ENCODE results near the gene NKAIN4.

NKAIN4 gene

GRCh38 chr20:63289311-63290135 is 35.3 kb upstream of the NKAIN4 start:
- WGBS, 2 experiments, result 94 to 95% methylated on average over 25 of the region's 25 CpGs
- Histone ChIP-seq H3K9me3 (ENCODE audit: control insufficient read depth, low read length) (no peaks in the 10 kb centered on the region), H3K4me1 (ENCODE audit: control insufficient read depth, insufficient read depth, low read length) (no peaks in the 10 kb centered on the region), H3K27me3 (ENCODE audit: control insufficient read depth, insufficient read depth, low read length, poor library complexity, severe bottlenecking) (no peaks in the 10 kb centered on the region), H3K27ac (ENCODE audit: insufficient read depth, low read depth, low read length, poor library complexity, severe bottlenecking) (no peak overlapping the region), H3K4me3 (ENCODE audit: insufficient read depth, low read depth, low read length) (no peak overlapping the region), H3K36me3 (ENCODE audit: control insufficient read depth, insufficient read depth, low read length) (peaks cover 5% of the 10 kb centered on the region)

GRCh38 chr20:63288581-63289251 is 34.5 kb upstream of the NKAIN4 start:
- peaks cover 6% of the 10 kb centered on the region for H3K36me3 ChIP-seq (ENCODE audit: control insufficient read depth, insufficient read depth, low read length)

GRCh38 chr20:63287697-63288580 is 33.7 kb upstream of the NKAIN4 start:
- H3K27ac ChIP-seq (ENCODE audit: insufficient read depth, low read depth, low read length, poor library complexity, severe bottlenecking), result no peak overlapping the region
- no peaks in the 10 kb centered on the region for H3K9me3 ChIP-seq (ENCODE audit: control insufficient read depth, low read length)
- H3K4me1 ChIP-seq (ENCODE audit: control insufficient read depth, insufficient read depth, low read length), result no peaks in the 10 kb centered on the region
- H3K36me3 ChIP-seq (ENCODE audit: control insufficient read depth, insufficient read depth, low read length), result peaks cover 10% of the 10 kb centered on the region
- no peak overlapping the region for H3K4me3 ChIP-seq (ENCODE audit: insufficient read depth, low read depth, low read length)
- WGBS, 2 experiments, result 95 to 96% methylated on average over 55 of the region's 55 CpGs
- H3K27me3 ChIP-seq (ENCODE audit: control insufficient read depth, insufficient read depth, low read length, poor library complexity, severe bottlenecking), result no peaks in the 10 kb centered on the region

More at GRCh38 chr20:63288581-63289251, 34.5 kb upstream of the NKAIN4 start:
- no peaks in the 10 kb centered on the region for H3K4me1 ChIP-seq (ENCODE audit: control insufficient read depth, insufficient read depth, low read length)
- H3K27me3 ChIP-seq (ENCODE audit: control insufficient read depth, insufficient read depth, low read length, poor library complexity, severe bottlenecking), result no peaks in the 10 kb centered on the region
- no peaks in the 10 kb centered on the region for H3K9me3 ChIP-seq (ENCODE audit: control insufficient read depth, low read length)
- H3K4me3 ChIP-seq (ENCODE audit: insufficient read depth, low read depth, low read length), result no peak overlapping the region
- H3K27ac ChIP-seq (ENCODE audit: insufficient read depth, low read depth, low read length, poor library complexity, severe bottlenecking), result no peak overlapping the region
- WGBS, 2 experiments, result 94 to 95% methylated on average over 28 of the region's 28 CpGs

- Histone ChIP-seq H3K4me3 (ENCODE audit: insufficient read depth, low read depth, low read length) (no peak overlapping the region), H3K27me3 (ENCODE audit: control insufficient read depth, insufficient read depth, low read length, poor library complexity, severe bottlenecking) (no peaks in the 10 kb centered on the region), H3K4me1 (ENCODE audit: control insufficient read depth, insufficient read depth, low read length) (no peaks in the 10 kb centered on the region), H3K27ac (ENCODE audit: insufficient read depth, low read depth, low read length, poor library complexity, severe bottlenecking) (no peak overlapping the region), H3K9me3 (ENCODE audit: control insufficient read depth, low read length) (no peaks in the 10 kb centered on the region), H3K36me3 (ENCODE audit: control insufficient read depth, insufficient read depth, low read length) (peaks cover 15% of the 10 kb centered on the region)
- 95 to 97% methylated on average over 23 of the region's 23 CpGs for WGBS, 2 experiments
These were observed 32.8 kb upstream of the NKAIN4 start for GRCh38 chr20:63286781-63287696.

- Histone ChIP-seq H3K4me1 (ENCODE audit: control insufficient read depth, insufficient read depth, low read length) (no peaks in the 10 kb centered on the region), H3K36me3 (ENCODE audit: control insufficient read depth, insufficient read depth, low read length) (peaks cover 15% of the 10 kb centered on the region), H3K27me3 (ENCODE audit: control insufficient read depth, insufficient read depth, low read length, poor library complexity, severe bottlenecking) (no peaks in the 10 kb centered on the region), H3K9me3 (ENCODE audit: control insufficient read depth, low read length) (no peaks in the 10 kb centered on the region), H3K27ac (ENCODE audit: insufficient read depth, low read depth, low read length, poor library complexity, severe bottlenecking) (no peak overlapping the region), H3K4me3 (ENCODE audit: insufficient read depth, low read depth, low read length) (no peak overlapping the region)
- 94 to 95% methylated on average over 44 of the region's 44 CpGs for WGBS, 2 experiments
These were observed 31.7 kb upstream of the NKAIN4 start for GRCh38 chr20:63285636-63286615.

GRCh38 chr20:63284981-63285524 is 30.8 kb upstream of the NKAIN4 start:
- Histone ChIP-seq H3K27me3 (ENCODE audit: control insufficient read depth, insufficient read depth, low read length, poor library complexity, severe bottlenecking) (no peaks in the 10 kb centered on the region), H3K9me3 (ENCODE audit: control insufficient read depth, low read length) (no peaks in the 10 kb centered on the region), H3K4me3 (ENCODE audit: insufficient read depth, low read depth, low read length) (no peak overlapping the region), H3K4me1 (ENCODE audit: control insufficient read depth, insufficient read depth, low read length) (no peaks in the 10 kb centered on the region), H3K27ac (ENCODE audit: insufficient read depth, low read depth, low read length, poor library complexity, severe bottlenecking) (no peak overlapping the region), H3K36me3 (ENCODE audit: control insufficient read depth, insufficient read depth, low read length) (peaks cover 15% of the 10 kb centered on the region)
- WGBS, 2 experiments, result 91 to 92% methylated on average over 13 of the region's 13 CpGs

- H3K36me3 ChIP-seq (ENCODE audit: control insufficient read depth, insufficient read depth, low read length), result peaks cover 15% of the 10 kb centered on the region
These were observed 30.3 kb upstream of the NKAIN4 start for GRCh38 chr20:63284544-63284949.

GRCh38 chr20:63284083-63284440 is 29.8 kb upstream of the NKAIN4 start:
- Histone ChIP-seq H3K4me1 (ENCODE audit: control insufficient read depth, insufficient read depth, low read length) (no peaks in the 10 kb centered on the region), H3K27me3 (ENCODE audit: control insufficient read depth, insufficient read depth, low read length, poor library complexity, severe bottlenecking) (no peaks in the 10 kb centered on the region), H3K36me3 (ENCODE audit: control insufficient read depth, insufficient read depth, low read length) (peaks cover 15% of the 10 kb centered on the region), H3K27ac (ENCODE audit: insufficient read depth, low read depth, low read length, poor library complexity, severe bottlenecking) (no peak overlapping the region), H3K9me3 (ENCODE audit: control insufficient read depth, low read length) (no peaks in the 10 kb centered on the region), H3K4me3 (ENCODE audit: insufficient read depth, low read depth, low read length) (no peak overlapping the region)
- 87 to 89% methylated on average over 14 of the region's 14 CpGs for WGBS, 2 experiments

More at GRCh38 chr20:63284544-63284949, 30.3 kb upstream of the NKAIN4 start:
- Histone ChIP-seq H3K4me1 (ENCODE audit: control insufficient read depth, insufficient read depth, low read length) (no peaks in the 10 kb centered on the region), H3K27me3 (ENCODE audit: control insufficient read depth, insufficient read depth, low read length, poor library complexity, severe bottlenecking) (no peaks in the 10 kb centered on the region), H3K4me3 (ENCODE audit: insufficient read depth, low read depth, low read length) (no peak overlapping the region), H3K9me3 (ENCODE audit: control insufficient read depth, low read length) (no peaks in the 10 kb centered on the region), H3K27ac (ENCODE audit: insufficient read depth, low read depth, low read length, poor library complexity, severe bottlenecking) (no peak overlapping the region)
- 94% methylated on average over 25 of the region's 25 CpGs for WGBS, 2 experiments

Data from ectodermal cell (in vitro differentiated cells).